OCI-LY3 (cell line): ENCODE measurements around the gene IRAG1.
"Not testable (repeated sequence)": the region's sequence is repeated elsewhere in the genome, so short reads cannot be mapped to it uniquely, and the experiment has no call there.

Source experiments
- H2AFZ ChIP-seq: fragments of 200-600, 300-600 bp; shearing (Covaris generic); 2 replicates; pipeline ENCODE4 v1.6.0; 2014; ENCODE audit warnings: antibody characterized with exemption, low read depth, low read length
- H3K27ac ChIP-seq: fragments of 200-600, 300-600 bp; sonication (generic); 2 replicates; pipeline ENCODE4 v1.5.1; 2014; ENCODE audit warnings: mild to moderate bottlenecking, low read length, moderate library complexity, mixed read lengths
- H3K27me3 ChIP-seq: fragments of 200-600, 300-600 bp; sonication (generic); 2 replicates; pipeline ENCODE4 v1.6.1; 2014; ENCODE audit warnings: low read depth, low read length, mixed read lengths
- H3K36me3 ChIP-seq: fragments of 200-600, 300-600 bp; sonication (generic); replicated peaks from 2 replicates; pipeline ENCODE3; 2014; ENCODE audit warnings: low read depth, low read length, mixed read lengths
- H3K4me1 ChIP-seq: fragments of 300-600, 200-600 bp; sonication (generic); 2 replicates; pipeline ENCODE4 v1.6.1; 2014; ENCODE audit warnings: low read length, mixed read lengths
- H3K4me2 ChIP-seq: fragments of 200-600, 300-600 bp; sonication (generic); 2 replicates; pipeline ENCODE4 v1.6.1; 2014; ENCODE audit warnings: low read length, mixed read lengths
- H3K4me3 ChIP-seq: fragments of 300-600, 200-600 bp; sonication (generic); 2 replicates; pipeline ENCODE4 v1.5.1; 2014; ENCODE audit warnings: antibody characterized with exemption, mild to moderate bottlenecking, low read length, moderate library complexity
- H3K79me2 ChIP-seq: fragments of 300-600, 200-600 bp; shearing (Covaris generic); 2 replicates; pipeline ENCODE4 v1.6.1; 2014; ENCODE audit warnings: mild to moderate bottlenecking, low read length, mixed read lengths
- H3K9ac ChIP-seq: fragments of 300-600, 200-600 bp; shearing (Covaris generic); 2 replicates; pipeline ENCODE4 v1.6.0; 2014; ENCODE audit warnings: mild to moderate bottlenecking, low read length, moderate library complexity
- H3K9me3 ChIP-seq: fragments of 200-600, 300-600 bp; shearing (Covaris generic); 2 replicates; pipeline ENCODE4 v1.6.1; 2014; ENCODE audit warnings: low read length, mixed read lengths; ENCODE audit not compliant: insufficient read depth
- H4K20me1 ChIP-seq: fragments of 200-600, 300-600 bp; sonication (generic); 2 replicates; pipeline ENCODE4 v1.6.1; 2016; ENCODE audit warnings: low read length, mixed read lengths; ENCODE audit not compliant: insufficient read depth
- CTCF ChIP-seq: fragments of 200-600, 300-600 bp; sonication (generic); IDR thresholded peaks from 2 replicates; pipeline ENCODE4 v1.5.1; 2014; ENCODE audit warnings: antibody characterized with exemption, low read length, low read depth
- EZH2phosphoT487 ChIP-seq: fragments of 200-600 bp; shearing (Covaris generic); IDR thresholded peaks from 2 replicates; pipeline ENCODE4 v1.6.1; 2018; ENCODE audit warnings: antibody characterized with exemption, mixed run types, low read depth

IRAG1 gene

GRCh38 chr11:10680956-10681487, 12.5 kb downstream of the IRAG1 start:
- no peaks in the 10 kb centered on the region for H3K4me1 ChIP-seq
- H3K4me2 ChIP-seq: no peak overlapping the region
- no peaks in the 10 kb centered on the region for H4K20me1 ChIP-seq
- TF ChIP-seq CTCF: no peak
- no peak for TF ChIP-seq EZH2phosphoT487
- H3K9me3 ChIP-seq: no peaks in the 10 kb centered on the region
- no peak overlapping the region for H3K9ac ChIP-seq
- no peaks in the 10 kb centered on the region for H3K36me3 ChIP-seq
- H3K27ac ChIP-seq: no peak overlapping the region
- no peaks in the 10 kb centered on the region for H3K79me2 ChIP-seq
- peaks cover 18% of the 10 kb centered on the region for H3K27me3 ChIP-seq
- no peak overlapping the region for H3K4me3 ChIP-seq
- no peak overlapping the region for H2AFZ ChIP-seq

GRCh38 chr11:10680279-10680678, 13.3 kb downstream of the IRAG1 start:
- not testable (repeated sequence) for H4K20me1 ChIP-seq, H3K4me3 ChIP-seq, H3K79me2 ChIP-seq, H3K36me3 ChIP-seq, H3K4me2 ChIP-seq, H3K4me1 ChIP-seq, H3K27ac ChIP-seq, H3K9ac ChIP-seq, H3K9me3 ChIP-seq, H2AFZ ChIP-seq
- H3K27me3 ChIP-seq: peaks cover 16% of the 10 kb centered on the region

GRCh38 chr11:10679644-10680043, 13.9 kb downstream of the IRAG1 start:
- H3K4me2 ChIP-seq: no peak overlapping the region
- H3K9me3 ChIP-seq: no peaks in the 10 kb centered on the region
- H3K9ac ChIP-seq: no peak overlapping the region
- H3K27me3 ChIP-seq: peaks cover 22% of the 10 kb centered on the region
- no peaks in the 10 kb centered on the region for H3K79me2 ChIP-seq
- no peak overlapping the region for H3K4me3 ChIP-seq
- no peak overlapping the region for H3K27ac ChIP-seq
- no peaks in the 10 kb centered on the region for H3K36me3 ChIP-seq
- no peaks in the 10 kb centered on the region for H4K20me1 ChIP-seq
- H3K4me1 ChIP-seq: no peaks in the 10 kb centered on the region
- no peak overlapping the region for H2AFZ ChIP-seq
- TF ChIP-seq CTCF (no peak), EZH2phosphoT487 (no peak)

- H3K79me2 ChIP-seq: no peaks in the 10 kb centered on the region
- no peak overlapping the region for H2AFZ ChIP-seq
- no peak overlapping the region for H3K4me2 ChIP-seq
- no peak overlapping the region for H3K27ac ChIP-seq
- peaks cover 36% of the 10 kb centered on the region for H3K27me3 ChIP-seq
- no peak for TF ChIP-seq EZH2phosphoT487
- no peak for TF ChIP-seq CTCF
- H4K20me1 ChIP-seq: no peaks in the 10 kb centered on the region
- no peak overlapping the region for H3K9ac ChIP-seq
- no peaks in the 10 kb centered on the region for H3K36me3 ChIP-seq
- no peaks in the 10 kb centered on the region for H3K4me1 ChIP-seq
- H3K9me3 ChIP-seq: no peaks in the 10 kb centered on the region
- H3K4me3 ChIP-seq: no peak overlapping the region
These were observed 15.5 kb downstream of the IRAG1 start for GRCh38 chr11:10678101-10678500.

- Histone ChIP-seq H2AFZ (no peak overlapping the region), H3K9me3 (no peaks in the 10 kb centered on the region), H3K79me2 (no peaks in the 10 kb centered on the region), H3K36me3 (no peaks in the 10 kb centered on the region), H3K9ac (no peak overlapping the region), H3K27me3 (peaks cover 44% of the 10 kb centered on the region), H4K20me1 (no peaks in the 10 kb centered on the region), H3K4me1 (no peaks in the 10 kb centered on the region), H3K27ac (no peak overlapping the region), H3K4me2 (no peak overlapping the region), H3K4me3 (no peak overlapping the region)
- TF ChIP-seq EZH2phosphoT487 (no peak), CTCF (no peak)
These were observed 16.6 kb downstream of the IRAG1 start for GRCh38 chr11:10676919-10677318.
